HuH-7 (cell line): Measurements from ENCODE around the gene PLEKHM2.
A peak's percentile ranks its signal among the peaks of the same experiment; 100 is the strongest.

Experiments used
- DNase-seq: peaks from one replicate; pipeline ENCODE4 v3.0.0; 2011; ENCODE audit warnings: low spot score

The PLEKHM2 gene

DNA sequence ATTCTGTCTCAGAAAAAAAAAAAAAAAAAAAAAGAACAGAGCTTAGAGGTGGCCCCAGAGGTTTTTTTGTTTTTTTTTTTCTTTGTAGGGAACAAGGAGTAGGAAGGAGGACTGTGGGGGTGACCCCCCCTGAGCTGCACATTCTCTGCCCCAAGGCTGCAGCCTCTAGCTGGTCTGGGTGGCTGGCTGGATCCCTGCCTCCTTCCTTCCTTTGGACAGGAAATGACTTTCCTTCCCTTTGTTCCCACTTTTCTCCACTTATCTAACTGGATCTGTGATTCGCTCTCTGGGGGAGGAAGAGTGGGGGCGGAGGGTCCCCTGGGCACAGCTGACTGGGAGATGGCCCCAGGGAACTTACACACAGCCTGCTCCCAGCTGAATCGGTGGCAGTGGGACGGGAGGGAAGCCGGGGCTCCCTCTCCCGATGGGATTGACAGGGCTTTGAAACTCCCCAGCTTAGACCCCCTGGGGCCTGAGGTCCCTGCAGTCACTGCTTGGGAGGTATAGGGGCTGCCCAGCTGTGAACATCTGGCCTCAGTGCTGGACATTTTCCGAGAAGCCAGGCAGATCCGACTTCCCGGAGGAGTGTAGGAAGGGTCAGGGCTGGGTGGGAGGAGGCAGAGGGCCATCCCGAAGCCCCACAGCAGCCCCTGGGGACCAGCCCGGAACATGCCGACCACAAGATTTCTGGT, 76.5 kb downstream of the PLEKHM2 start:
- DNase-seq: no peak

DNA sequence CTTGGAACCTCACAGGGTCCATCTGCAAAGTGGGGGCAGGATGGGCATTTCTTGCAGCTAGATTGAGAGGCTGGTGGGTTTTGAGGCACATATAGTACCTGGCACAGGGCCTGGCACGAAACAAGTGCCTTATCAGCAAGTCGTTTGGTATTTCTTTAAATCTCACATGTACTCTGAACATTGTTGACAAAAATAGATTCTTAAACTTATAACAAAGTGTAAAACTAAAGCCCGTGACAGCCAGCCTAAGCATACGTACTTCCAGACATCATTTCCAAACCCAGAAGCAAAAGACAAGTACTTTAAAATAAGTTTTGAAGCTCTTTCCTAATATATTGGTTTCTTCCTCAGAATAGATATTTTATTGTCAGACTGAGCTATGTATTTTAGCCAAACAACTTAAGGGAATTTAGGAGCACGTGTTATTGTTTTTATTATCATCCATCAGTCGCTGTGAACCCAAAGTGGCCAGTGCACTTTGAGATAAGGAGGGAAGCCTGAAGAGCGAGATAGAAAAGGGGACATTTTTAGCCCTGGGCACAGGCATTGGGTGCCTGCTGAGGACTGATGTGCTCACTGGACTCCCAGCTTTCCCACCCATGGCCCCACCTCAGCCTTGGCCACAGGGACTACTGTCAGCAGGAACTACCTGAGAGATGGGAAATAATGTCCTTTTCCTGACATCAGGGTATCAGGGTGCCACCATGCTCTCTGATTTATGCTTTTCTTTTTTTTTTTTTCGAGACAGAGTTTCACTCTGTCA, 77.4 kb downstream of the PLEKHM2 start:
- DNase-seq: no peak

DNA sequence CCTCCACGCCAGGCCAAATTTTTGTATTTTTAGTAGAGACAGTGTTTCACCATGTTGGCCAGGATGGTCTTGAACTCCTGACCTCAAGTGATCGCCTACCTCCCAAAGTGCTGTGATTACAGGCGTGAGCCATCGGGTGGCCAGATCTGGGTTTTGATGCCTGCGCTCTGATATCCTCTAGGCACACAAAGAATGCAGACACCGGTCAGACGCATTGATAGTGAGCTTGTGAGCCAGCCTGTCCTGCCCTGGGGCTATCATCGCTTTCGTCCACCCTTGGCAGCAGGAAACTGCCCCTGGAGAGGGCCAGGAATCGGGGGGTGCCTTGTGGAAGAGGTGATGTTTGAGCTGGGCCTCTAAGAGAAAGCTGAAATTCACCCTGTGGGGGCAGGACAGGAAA, 78.4 kb downstream of the PLEKHM2 start:
- no peak for DNase-seq

DNA sequence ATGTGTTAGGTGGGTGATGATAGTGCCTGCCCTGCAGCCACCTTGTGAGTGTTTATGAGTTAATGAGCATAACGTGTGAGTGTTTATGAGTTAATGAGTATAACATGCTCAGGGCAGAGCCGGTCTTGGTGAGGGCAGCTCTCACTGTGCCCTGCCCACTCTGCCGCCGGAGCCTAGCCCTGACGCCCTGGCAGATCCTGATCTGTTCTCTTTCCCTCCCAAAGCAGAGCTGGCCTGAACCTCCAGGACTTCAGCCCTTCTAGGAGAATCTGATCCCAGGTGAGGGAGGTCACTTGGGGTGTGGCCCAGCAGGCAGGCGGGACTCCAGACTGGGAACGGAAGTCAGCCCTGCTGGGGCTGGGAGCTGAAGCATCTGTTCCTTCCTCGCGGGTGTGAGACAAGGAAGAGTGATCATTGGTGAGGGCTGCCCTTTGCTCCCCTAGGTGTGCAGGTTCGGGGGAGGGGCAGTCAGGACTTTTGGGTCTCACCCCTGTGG, 80.2 kb downstream of the PLEKHM2 start:
- DNase-seq: peak; percentile 32

DNA sequence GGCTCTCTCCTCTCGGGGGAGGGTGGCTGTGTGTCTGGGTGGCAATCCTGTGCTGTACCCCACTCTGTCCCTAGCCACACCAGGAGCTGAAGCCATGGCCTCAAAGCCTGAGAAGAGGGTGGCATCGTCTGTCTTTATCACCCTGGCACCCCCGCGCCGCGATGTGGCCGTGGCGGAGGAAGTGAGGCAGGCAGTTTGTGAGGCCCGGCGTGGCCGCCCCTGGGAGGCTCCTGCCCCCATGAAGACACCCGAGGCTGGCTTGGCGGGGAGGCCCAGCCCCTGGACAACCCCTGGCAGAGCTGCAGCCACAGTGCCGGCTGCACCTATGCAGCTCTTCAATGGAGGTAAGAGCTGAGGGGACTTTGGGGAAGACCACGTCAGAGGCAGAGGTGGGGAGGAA, 80.8 kb downstream of the PLEKHM2 start:
- no peak for DNase-seq

DNA sequence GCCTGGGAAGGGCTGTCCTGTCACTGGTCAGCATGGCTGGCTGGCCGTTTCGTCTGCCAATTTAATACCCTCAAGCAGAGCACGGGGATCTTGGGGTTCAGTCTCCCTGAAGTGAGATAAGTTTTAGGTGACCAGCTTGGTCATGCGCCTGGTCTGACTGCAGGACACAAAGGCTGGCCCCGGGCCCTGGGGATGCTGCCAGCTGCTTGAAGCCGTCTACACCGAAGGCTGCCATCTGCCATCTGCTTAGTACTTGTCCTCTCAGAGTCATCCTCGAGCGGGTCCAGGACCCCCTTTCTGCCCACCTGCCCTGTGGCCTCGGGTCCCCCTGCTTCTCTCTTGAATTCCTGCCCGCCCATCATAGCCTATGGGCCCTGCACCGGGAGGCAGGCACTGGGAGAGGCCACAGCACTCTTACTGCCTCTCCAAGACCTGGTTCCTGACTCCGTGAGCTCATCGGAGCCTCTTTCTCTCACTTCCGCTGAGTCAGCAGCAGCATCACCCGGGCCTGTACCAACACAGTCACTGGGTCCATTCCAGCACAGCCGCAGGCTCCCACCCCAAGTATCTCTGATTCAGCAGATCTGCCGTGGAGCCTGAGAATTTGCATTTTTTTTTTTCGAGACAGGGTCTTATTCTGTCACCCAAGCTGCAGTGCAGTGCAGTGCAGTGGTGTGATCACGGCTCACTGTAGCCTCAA, 81.5 kb downstream of the PLEKHM2 start:
- no peak for DNase-seq

DNA sequence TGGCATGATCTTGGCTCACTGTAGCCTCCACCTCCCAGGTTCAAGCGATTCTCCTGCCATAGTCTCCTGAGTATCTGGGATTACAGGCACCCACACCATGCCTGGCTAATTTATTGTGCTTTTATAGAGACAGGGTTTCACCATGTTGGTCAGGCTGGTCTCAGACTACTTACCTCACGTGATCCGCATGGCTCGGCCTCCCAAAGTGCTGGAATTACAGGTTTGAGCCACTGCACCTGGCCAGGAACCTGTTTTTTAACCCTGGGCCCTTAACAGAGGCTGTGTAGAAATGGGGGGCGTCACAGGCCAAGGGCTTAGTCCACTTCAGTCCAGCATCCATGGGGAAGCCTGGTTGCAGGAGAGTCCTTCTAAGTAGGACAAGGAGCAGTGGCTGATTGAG, 83.8 kb downstream of the PLEKHM2 start:
- DNase-seq: no peak

DNA sequence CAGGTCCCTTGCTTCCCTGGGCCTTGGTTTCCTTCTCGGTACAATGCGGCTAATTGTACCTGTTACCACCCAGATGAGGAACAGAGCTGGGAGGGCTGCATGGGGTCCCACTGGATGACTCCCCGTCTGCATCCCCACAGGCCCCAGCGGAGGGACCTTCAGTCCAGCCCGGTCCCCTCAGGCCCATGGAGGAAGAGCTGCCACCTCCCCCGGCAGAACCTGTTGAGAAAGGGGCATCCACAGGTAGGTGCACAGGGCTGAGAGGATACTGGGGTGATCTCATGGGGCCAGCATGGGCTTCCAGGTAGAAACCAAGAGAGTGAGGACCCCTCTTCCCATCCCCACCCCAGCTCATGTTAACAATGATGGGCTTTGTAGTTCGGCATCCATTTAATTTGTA, 84.3 kb downstream of the PLEKHM2 start:
- DNase-seq: no peak

DNA sequence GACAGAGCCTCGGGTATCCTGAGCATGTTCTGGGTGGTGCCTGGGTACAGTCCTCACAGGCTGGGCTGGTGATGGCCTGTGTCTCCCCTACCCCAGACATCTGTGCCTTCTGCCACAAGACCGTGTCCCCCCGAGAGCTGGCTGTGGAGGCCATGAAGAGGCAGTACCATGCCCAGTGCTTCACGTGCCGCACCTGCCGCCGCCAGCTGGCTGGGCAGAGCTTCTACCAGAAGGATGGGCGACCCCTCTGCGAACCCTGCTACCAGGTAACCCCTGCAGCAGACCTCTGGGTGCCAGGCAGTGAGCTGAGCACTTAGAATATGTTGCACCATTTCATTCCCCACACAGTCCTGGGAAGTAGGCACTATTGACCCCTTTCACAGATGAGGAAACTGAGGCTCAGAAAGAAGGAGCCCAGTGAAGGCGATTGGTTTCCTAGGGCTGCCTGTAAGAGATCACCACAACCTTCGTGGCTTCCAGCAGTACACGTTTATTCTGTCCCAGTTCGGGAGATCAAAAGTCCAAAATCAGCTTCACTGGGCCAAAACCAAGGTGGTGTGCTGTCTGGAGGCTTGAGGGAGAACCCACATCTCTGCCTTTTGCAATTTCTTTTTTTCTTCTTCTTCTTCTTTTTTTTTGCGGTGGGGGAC, 86.3 kb downstream of the PLEKHM2 start:
- no peak for DNase-seq

DNA sequence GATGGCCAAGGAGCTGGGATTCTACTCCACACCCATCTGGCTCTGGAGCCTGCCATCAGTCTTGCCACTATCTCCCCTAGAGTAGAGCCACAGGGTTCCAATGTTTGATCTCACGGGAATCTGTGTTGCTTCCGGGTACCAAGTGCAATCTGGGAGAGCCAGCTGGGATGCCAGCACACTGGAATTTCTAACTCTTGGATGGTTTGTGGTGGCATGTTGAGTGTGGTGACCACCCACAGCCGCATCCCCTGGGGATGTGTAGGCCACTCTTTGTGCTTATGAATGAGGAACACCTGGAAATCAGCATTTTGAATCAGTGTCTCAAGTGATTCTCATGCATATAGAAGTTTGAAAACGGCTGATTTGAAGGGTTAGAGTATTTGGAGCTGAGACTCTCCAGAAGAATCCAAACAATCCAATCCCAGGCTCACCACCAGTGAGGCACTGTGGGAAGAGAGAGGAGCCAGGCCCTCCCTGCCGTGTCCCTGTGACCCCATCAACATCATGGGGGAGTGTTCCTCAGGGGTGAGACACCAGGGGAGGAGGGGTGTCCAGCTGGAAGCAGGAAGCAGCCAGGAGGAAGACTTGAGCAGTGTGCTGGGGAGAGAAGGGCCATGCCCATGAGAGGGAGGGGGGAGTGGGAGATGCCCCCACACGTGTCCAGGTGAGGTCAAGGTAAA, 87.9 kb downstream of the PLEKHM2 start:
- DNase-seq: no peak

DNA sequence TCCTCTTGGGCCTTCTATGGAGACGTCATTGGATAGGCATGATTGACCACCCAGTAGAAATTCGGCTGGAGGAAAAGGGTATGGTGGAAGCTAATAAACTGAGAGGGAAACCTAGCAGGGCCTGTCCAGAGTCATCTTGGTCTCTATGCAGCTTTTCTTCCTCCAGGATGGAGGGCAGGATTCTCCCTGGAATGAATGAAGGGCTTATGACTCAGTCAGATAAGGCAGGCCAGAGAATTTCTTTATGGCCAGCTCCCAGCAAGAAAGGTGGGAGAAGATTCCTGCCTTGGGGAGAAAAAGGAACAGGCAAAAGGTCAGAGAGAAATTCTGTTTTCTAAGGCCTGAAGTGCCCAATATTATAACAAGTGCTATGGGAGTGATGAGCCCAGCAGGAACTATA, 91.6 kb downstream of the PLEKHM2 start:
- DNase-seq: no peak

DNA sequence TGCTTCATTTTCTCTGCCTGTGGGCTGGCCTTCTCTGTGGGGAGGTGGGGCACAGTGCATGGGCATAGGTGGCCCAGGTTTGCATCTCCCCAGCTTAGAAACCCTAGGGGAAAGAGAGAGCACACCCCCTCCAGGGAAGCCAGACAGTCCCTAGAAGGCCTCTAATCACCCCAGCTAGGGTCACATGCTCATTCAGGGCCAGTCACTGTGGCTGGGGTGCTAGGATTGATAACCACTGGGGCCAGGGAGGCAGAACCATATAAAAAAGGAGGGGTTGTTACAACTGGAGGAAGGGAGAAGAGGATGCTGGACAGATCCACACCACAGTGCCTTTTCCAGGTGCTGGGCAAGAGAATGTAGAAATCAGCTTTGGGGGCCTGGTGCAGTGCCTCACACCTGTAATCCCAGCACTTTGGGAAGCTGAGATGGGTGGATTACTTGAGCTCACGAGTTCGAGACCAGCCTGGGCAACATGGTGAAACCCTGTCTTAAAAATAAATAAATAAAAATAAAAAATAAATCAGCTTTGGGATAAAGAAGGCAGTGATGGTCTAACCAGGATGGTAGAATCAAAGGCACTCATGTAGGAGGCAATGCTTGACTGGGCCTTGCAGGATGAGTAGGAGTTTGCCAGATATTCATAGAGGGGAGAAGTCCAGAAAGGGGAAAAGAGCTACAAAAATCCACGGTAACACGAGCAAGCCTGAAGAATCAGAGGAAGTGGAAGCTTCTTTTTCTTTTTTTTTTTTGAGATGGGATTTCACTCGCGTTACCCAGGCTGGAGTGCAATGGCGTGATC, 94.0 kb downstream of the PLEKHM2 start:
- DNase-seq: no peak
